ENCODE results near the gene STOM.

The STOM gene

DNA sequence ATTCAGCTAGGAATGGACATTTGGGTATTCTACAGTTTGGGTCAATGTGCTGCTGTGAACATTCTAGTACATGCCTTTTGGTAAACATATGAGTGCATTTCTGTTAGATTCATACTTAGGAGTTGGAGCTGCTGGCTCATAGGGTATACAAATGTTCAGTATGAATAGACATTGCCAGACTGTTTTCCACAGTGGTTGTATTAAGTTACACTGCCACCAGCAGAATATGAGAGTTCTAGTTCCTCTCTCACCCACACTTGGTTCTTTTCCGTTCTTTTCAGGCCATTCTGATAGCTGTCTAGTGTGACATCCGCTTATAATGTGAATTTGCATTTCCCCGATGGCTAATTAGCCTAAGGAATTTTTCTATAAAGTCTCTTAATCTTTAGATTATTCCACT lies 25.0 kb downstream of the STOM start:
- Histone ChIP-seq H3K9me3 (ENCODE audit: severe bottlenecking) (no peaks in the 10 kb centered on the region), H3K27ac (ENCODE audit: poor library complexity, severe bottlenecking) (no peak overlapping the region), H3K4me1 (ENCODE audit: insufficient read depth, poor library complexity, severe bottlenecking) (no peaks in the 10 kb centered on the region), H3K36me3 (ENCODE audit: low read depth) (peaks cover 95% of the 10 kb centered on the region), H3K27me3 (ENCODE audit: insufficient read depth, poor library complexity, severe bottlenecking) (no peaks in the 10 kb centered on the region), H3K4me3 (ENCODE audit: severe bottlenecking) (no peak overlapping the region)
- DNase-seq (ENCODE audit: low spot score) (no peak), ATAC-seq (ENCODE audit: low read depth) (no peak)
- TF ChIP-seq, protein P1, sequence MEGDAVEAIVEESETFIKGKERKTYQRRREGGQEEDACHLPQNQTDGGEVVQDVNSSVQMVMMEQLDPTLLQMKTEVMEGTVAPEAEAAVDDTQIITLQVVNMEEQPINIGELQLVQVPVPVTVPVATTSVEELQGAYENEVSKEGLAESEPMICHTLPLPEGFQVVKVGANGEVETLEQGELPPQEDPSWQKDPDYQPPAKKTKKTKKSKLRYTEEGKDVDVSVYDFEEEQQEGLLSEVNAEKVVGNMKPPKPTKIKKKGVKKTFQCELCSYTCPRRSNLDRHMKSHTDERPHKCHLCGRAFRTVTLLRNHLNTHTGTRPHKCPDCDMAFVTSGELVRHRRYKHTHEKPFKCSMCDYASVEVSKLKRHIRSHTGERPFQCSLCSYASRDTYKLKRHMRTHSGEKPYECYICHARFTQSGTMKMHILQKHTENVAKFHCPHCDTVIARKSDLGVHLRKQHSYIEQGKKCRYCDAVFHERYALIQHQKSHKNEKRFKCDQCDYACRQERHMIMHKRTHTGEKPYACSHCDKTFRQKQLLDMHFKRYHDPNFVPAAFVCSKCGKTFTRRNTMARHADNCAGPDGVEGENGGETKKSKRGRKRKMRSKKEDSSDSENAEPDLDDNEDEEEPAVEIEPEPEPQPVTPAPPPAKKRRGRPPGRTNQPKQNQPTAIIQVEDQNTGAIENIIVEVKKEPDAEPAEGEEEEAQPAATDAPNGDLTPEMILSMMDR (IDR thresholded peaks at IDR 0.05; ENCODE audit: poor library complexity, severe bottlenecking): no peak

DNA sequence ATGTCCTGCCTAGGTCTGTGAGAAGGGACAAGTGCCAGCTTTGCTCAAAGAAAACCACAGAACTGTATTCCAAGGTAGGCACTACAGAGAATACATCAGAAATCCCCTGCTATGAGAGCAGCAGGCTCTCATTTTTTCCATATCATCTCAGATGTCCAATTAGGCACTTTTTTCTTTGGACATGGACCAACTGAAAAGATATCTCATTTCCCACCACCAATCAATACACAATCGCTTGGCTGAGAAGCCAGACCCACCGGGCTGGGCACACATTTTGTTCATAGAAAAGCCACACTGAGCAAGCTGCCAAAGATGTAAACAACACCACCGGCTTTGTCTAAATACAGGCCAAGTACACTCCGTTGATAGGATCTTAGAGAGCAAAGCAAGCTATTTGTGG lies 25.9 kb downstream of the STOM start:
- no peaks in the 10 kb centered on the region for H3K27me3 ChIP-seq (ENCODE audit: insufficient read depth, poor library complexity, severe bottlenecking)
- TF ChIP-seq, protein P1 (IDR thresholded peaks at IDR 0.05; ENCODE audit: poor library complexity, severe bottlenecking): no peak
- peaks cover 95% of the 10 kb centered on the region for H3K36me3 ChIP-seq (ENCODE audit: low read depth)
- H3K4me3 ChIP-seq (ENCODE audit: severe bottlenecking): no peak overlapping the region
- DNase-seq (ENCODE audit: low spot score) (no peak), ATAC-seq (ENCODE audit: low read depth) (no peak)
- H3K27ac ChIP-seq (ENCODE audit: poor library complexity, severe bottlenecking): no peak overlapping the region
- no peaks in the 10 kb centered on the region for H3K4me1 ChIP-seq (ENCODE audit: insufficient read depth, poor library complexity, severe bottlenecking)
- no peaks in the 10 kb centered on the region for H3K9me3 ChIP-seq (ENCODE audit: severe bottlenecking)

DNA sequence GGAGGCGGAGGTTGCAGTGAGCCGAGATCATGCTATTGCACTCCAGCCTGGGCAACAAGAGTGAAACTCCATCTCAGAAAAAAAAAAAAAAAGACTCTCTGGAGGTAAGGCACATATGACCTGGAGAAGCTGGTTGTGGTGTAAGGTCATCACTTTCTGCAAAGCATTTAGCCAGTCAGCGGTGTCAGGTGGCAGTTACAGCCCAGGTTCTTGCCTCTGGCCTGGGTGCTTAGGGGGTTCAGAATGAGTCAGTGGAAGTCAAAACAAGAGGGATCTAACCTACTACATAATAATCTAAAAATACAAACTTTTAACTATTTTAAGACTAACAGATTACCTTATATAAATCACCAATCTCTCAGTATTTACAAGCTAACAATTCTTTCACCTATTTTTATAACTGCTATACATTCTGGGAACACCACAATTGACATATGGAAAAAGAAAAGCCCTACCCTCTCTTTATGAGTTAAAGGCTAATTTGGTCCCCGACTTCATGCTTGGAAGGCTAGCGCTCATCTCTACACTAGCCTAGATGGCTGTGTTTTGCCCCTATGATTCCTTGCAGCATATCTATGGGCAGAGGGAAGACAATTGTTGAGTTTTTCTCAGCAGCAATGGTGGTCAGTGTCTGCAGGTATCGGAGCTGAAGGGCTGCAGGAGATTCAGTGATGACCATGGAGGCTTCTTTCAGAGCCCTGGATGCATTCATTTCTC lies 29.2 kb downstream of the STOM start:
- DNase-seq (ENCODE audit: low spot score) (no peak), ATAC-seq (ENCODE audit: low read depth) (no peak)
- peaks cover 77% of the 10 kb centered on the region for H3K36me3 ChIP-seq (ENCODE audit: low read depth)
- H3K4me3 ChIP-seq (ENCODE audit: severe bottlenecking): no peak overlapping the region
- H3K9me3 ChIP-seq (ENCODE audit: severe bottlenecking): no peaks in the 10 kb centered on the region
- no peaks in the 10 kb centered on the region for H3K27me3 ChIP-seq (ENCODE audit: insufficient read depth, poor library complexity, severe bottlenecking)
- H3K27ac ChIP-seq (ENCODE audit: poor library complexity, severe bottlenecking): no peak overlapping the region
- TF ChIP-seq, protein P1 (IDR thresholded peaks at IDR 0.05; ENCODE audit: poor library complexity, severe bottlenecking): no peak
- no peaks in the 10 kb centered on the region for H3K4me1 ChIP-seq (ENCODE audit: insufficient read depth, poor library complexity, severe bottlenecking)

DNA sequence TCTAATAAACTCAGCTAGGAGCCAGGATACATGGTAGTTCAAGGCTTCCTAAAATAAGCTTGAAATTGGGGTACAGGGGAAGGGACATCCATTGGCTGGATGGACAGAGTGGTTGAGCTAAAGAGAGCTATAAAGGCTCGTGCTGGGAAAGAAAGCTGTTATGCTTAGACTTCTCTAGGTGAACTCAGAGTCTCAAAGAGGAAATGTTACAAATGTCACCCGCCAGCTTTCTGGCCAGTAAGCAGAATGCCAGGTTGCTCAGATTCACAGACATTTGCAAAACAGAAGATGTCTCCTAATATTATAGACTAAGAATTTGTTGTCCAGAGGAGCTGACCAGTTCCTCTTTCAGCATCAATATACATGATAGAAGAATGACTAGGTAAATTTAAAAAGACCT lies 30.6 kb downstream of the STOM start:
- no peak overlapping the region for H3K4me3 ChIP-seq (ENCODE audit: severe bottlenecking)
- H3K36me3 ChIP-seq (ENCODE audit: low read depth): peaks cover 64% of the 10 kb centered on the region
- ATAC-seq (ENCODE audit: low read depth): no peak
- no peaks in the 10 kb centered on the region for H3K27me3 ChIP-seq (ENCODE audit: insufficient read depth, poor library complexity, severe bottlenecking)
- TF ChIP-seq, protein P1 (IDR thresholded peaks at IDR 0.05; ENCODE audit: poor library complexity, severe bottlenecking): no peak
- H3K9me3 ChIP-seq (ENCODE audit: severe bottlenecking): no peaks in the 10 kb centered on the region
- H3K27ac ChIP-seq (ENCODE audit: poor library complexity, severe bottlenecking): no peak overlapping the region
- DNase-seq (ENCODE audit: low spot score): no peak
- H3K4me1 ChIP-seq (ENCODE audit: insufficient read depth, poor library complexity, severe bottlenecking): peaks cover 13% of the 10 kb centered on the region

DNA sequence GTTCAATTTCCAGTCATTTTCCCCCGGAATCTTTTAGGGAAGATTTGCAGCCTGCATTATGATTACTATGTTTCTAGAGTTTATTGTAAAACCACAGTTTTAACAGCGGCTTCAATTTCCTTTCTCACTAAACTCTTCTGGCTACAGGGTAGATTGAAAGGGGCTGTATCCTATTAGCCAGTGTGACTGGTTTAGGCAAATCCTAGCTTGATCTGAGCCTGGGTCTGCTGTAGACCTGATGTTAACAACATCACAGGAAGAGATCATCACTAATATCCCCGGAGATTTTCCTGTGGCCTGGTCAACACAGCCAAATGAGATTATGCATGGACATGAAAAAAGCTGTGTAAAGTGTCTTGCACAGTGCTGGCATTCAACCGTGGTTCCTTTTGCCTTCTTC lies 33.4 kb downstream of the STOM start:
- peaks cover 16% of the 10 kb centered on the region for H3K4me1 ChIP-seq (ENCODE audit: insufficient read depth, poor library complexity, severe bottlenecking)
- ATAC-seq (ENCODE audit: low read depth): no peak
- no peak overlapping the region for H3K27ac ChIP-seq (ENCODE audit: poor library complexity, severe bottlenecking)
- H3K9me3 ChIP-seq (ENCODE audit: severe bottlenecking): no peaks in the 10 kb centered on the region
- DNase-seq (ENCODE audit: low spot score): no peak
- no peaks in the 10 kb centered on the region for H3K27me3 ChIP-seq (ENCODE audit: insufficient read depth, poor library complexity, severe bottlenecking)
- TF ChIP-seq, protein P1 (IDR thresholded peaks at IDR 0.05; ENCODE audit: poor library complexity, severe bottlenecking): no peak
- H3K36me3 ChIP-seq (ENCODE audit: low read depth): peaks cover 52% of the 10 kb centered on the region
- no peak overlapping the region for H3K4me3 ChIP-seq (ENCODE audit: severe bottlenecking)
